Natural killer cell (primary cell): Measurements from ENCODE around the gene MTR. TPM values are rescaled to one million over a fixed set of nuclear protein-coding genes. Genes with fewer than 3 reads are reported as not detected.
A peak's percentile ranks its signal among the peaks of the same experiment; 100 is the strongest.

Experiments
- ATAC-seq, 3 donors: fragments of 150-1000 bp in 2 of 3; fragments of 200-7000 bp in 1 of 3; cut with Tn5 transposase; 1 replicate in 1 of 3; 2 replicates in 2 of 3; pipeline ENCODE4 v1.10.0; 2021; ENCODE audit warnings: mild to moderate bottlenecking in 2 of 3, moderate library complexity in 2 of 3
- DNase-seq, 2 donors: peaks; one replicate each; pipeline versions ENCODE4 v3.0.0 to v3.0.0-alpha.2; 2013 to 2021; ENCODE audit warnings: mixed read lengths in 1 of 2
- H3K27ac ChIP-seq: one replicate; pipeline ENCODE4 v1.5.1; 2013; ENCODE audit warnings: mild to moderate bottlenecking, low read length
- H3K27me3 ChIP-seq: one replicate; pipeline ENCODE4 v1.6.1; 2013; ENCODE audit warnings: low read length; ENCODE audit not compliant: control insufficient read depth, insufficient read depth
- H3K36me3 ChIP-seq: one replicate; pipeline ENCODE4 v1.6.1; 2013; ENCODE audit warnings: low read length; ENCODE audit not compliant: control insufficient read depth, insufficient read depth
- H3K4me1 ChIP-seq: one replicate; pipeline ENCODE4 v1.6.1; 2013; ENCODE audit warnings: low read length; ENCODE audit not compliant: control insufficient read depth, insufficient read depth
- H3K4me3 ChIP-seq: one replicate; pipeline ENCODE4 v1.5.1; 2013; ENCODE audit warnings: low read length
- H3K9me3 ChIP-seq: one replicate; pipeline ENCODE4 v1.6.1; 2013; ENCODE audit warnings: low read length; ENCODE audit not compliant: control insufficient read depth, insufficient read depth
- H3K27ac Mint-ChIP-seq, 2 donors: one replicate each; pipeline ENCODE4 v1.8.0; 2022; ENCODE audit warnings: mild to moderate bottlenecking in 2 of 2, mixed read lengths in 2 of 2, moderate library complexity in 1 of 2
- H3K27me3 Mint-ChIP-seq, 2 donors: one replicate each; pipeline ENCODE4 v1.8.0; 2022; ENCODE audit warnings: low read depth in 2 of 2, mixed read lengths in 2 of 2
- H3K36me3 Mint-ChIP-seq: one replicate; pipeline ENCODE4 v1.8.0; 2022; ENCODE audit warnings: mixed read lengths
- H3K4me1 Mint-ChIP-seq, 2 donors: one replicate each; pipeline ENCODE4 v1.8.0; 2022; ENCODE audit warnings: mixed read lengths in 2 of 2
- H3K4me3 Mint-ChIP-seq: one replicate; pipeline ENCODE4 v1.8.0; 2022; ENCODE audit warnings: mild to moderate bottlenecking, moderate library complexity, mixed read lengths
- H3K9me3 Mint-ChIP-seq, 2 donors: one replicate each; pipeline ENCODE4 v1.8.0; 2022; ENCODE audit warnings: mixed read lengths in 2 of 2
- WGBS: methylation state at CpG from one replicate; pipeline ENCODE4 v1.1.7; 2013; ENCODE audit warnings: missing lambda C conversion rate; ENCODE audit not compliant: insufficient coverage; 5-methylcytosine and 5-hydroxymethylcytosine counted together
- intact Hi-C: fragments of 100-400 bp; cut with micrococcal nuclease; formaldehyde crosslinking; loops from one replicate; pipeline ENCODE4 v1.14.2; 2022
- total RNA-seq, 4 donors: library from RNA; stranded (reverse); fragments of 120-200 nt in 1 of 4; gene quantifications; one replicate each; pipeline versions ENCODE4 v1.2.3 to v1.2.4, GENCODE V29; 2013 to 2022
- TF ChIP-seq, protein P1 (sequence below): fragments of 200-600 bp; IDR thresholded peaks from one replicate; pipeline ENCODE4 v1.8.0; 2022; ENCODE audit warnings: antibody characterized with exemption

MTR gene
- total RNA-seq, 3 donors from 2014 or later (not counting 1 experiment from before 2014, with no cell fraction given), result 28.4 to 41.1 (median 38.4) TPM

DNA sequence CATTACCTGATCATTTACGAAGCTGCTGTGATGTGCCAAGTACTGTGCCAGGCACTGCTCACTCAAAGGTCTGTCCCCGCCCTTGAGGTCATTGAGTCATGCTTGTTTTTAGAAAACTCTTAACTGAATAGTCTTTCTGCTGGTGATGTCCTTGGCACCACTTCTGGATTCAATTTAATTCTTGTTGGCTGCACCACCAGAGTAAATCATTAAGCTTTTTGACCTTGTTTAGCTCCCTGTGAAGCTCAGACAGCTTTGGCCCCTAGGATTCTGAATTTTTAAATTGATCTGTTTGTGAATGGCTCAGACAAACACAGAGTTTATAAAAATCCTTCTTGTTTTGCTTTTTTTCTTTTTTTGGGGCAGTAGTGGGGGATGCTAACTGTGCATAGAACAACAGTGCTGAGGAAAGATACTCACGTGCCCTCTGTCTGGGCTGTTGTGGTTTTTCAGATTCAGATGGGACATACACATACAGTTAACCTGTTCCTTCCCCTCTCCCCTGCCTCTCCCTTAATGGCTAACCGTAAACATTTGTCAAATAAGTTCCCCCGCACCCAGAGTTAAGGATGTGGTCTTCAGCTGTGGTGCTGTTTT, 67.6 kb downstream of the MTR start:
- no peaks in the 10 kb centered on the region for H3K9me3 Mint-ChIP-seq
- DNase-seq (peak in 1 of 2 donors; percentile 10), ATAC-seq (no peak)
- Histone ChIP-seq H3K27ac (no peak overlapping the region), H3K36me3 (peaks cover 50% of the 10 kb centered on the region), H3K9me3 (no peaks in the 10 kb centered on the region), H3K4me3 (no peak overlapping the region), H3K4me1 (no peaks in the 10 kb centered on the region), H3K27me3 (no peaks in the 10 kb centered on the region)
- H3K4me3 Mint-ChIP-seq, result no peak overlapping the region
- H3K27me3 Mint-ChIP-seq, result no peaks in the 10 kb centered on the region
- peaks cover 8 to 12% of the 10 kb centered on the region in 2 donors for H3K4me1 Mint-ChIP-seq
- TF ChIP-seq, protein P1, sequence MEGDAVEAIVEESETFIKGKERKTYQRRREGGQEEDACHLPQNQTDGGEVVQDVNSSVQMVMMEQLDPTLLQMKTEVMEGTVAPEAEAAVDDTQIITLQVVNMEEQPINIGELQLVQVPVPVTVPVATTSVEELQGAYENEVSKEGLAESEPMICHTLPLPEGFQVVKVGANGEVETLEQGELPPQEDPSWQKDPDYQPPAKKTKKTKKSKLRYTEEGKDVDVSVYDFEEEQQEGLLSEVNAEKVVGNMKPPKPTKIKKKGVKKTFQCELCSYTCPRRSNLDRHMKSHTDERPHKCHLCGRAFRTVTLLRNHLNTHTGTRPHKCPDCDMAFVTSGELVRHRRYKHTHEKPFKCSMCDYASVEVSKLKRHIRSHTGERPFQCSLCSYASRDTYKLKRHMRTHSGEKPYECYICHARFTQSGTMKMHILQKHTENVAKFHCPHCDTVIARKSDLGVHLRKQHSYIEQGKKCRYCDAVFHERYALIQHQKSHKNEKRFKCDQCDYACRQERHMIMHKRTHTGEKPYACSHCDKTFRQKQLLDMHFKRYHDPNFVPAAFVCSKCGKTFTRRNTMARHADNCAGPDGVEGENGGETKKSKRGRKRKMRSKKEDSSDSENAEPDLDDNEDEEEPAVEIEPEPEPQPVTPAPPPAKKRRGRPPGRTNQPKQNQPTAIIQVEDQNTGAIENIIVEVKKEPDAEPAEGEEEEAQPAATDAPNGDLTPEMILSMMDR, result no peak
- WGBS, result 93% methylated on average over 4 of the region's 5 CpGs
- peaks cover 13% of the 10 kb centered on the region for H3K36me3 Mint-ChIP-seq
- intact Hi-C loops, result no loop called here
- no peak overlapping the region for H3K27ac Mint-ChIP-seq

DNA sequence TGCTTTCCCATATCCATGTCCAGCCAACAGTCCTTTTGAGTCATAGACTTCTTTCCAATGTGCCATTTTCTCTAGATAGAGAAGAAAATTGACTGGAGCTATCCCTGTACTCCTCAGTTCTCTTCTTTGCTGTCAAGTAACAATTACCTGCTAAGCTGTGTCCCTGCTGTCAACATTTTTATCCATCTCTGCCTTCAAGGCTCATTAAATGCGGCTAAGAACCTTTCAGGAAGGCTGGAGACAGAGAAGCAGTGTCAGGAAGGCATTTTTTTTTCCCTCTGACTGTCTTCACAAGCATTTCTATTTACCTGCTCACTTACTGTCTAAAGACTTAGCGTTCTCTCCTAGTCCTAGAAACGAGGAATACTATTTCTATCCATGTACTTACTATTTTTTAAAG, 69.1 kb downstream of the MTR start:
- 100% methylated on average over 1 of the region's 3 CpGs for WGBS
- peaks cover 16% of the 10 kb centered on the region for H3K36me3 Mint-ChIP-seq
- no peak for ATAC-seq

DNA sequence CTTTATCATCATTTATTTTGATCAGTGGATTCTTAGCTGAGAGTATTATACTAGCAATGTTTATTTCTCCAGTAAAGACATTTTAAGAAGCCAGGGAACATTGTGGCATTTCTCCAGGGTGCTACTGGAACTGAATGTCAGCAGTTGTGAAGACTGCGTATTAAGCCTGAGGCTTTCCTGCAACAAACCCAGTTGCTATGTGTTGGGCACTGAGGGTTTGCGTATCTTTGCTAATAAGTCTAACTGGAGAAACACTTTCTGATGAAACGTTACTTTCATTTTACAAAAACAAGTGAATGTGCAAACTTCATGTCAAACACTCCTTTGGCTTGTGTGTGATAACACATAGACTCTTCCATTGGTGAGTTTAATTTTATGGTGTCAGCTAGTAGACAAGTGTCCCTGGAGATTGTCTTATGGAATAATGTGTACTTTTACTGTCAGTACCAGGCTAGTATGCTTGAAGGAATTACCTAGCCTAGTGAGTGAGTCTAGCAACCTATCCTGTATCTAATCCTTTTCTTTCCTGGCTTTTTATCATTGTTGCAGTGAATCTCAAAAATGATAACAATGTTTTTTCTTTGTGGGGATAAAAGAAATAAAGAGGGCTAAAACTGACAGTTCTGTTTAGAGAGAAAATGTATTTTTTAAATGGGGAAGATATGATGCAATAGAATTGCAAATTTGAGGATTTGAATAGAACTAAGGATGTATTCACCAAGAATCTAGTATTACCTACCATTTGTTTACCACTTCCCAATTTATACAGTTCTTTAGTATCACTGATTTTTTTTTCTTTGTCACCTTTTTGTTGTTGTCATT, 70.1 kb downstream of the MTR start:
- no peaks in the 10 kb centered on the region for H3K9me3 Mint-ChIP-seq
- H3K27ac ChIP-seq, result no peak overlapping the region
- no peaks in the 10 kb centered on the region for H3K27me3 Mint-ChIP-seq
- H3K9me3 ChIP-seq, result no peaks in the 10 kb centered on the region
- no peak for ATAC-seq
- no peaks in the 10 kb centered on the region for H3K27me3 ChIP-seq
- H3K36me3 Mint-ChIP-seq, result peaks cover 16% of the 10 kb centered on the region
- H3K4me1 ChIP-seq, result no peaks in the 10 kb centered on the region
- H3K27ac Mint-ChIP-seq, result no peak overlapping the region
- no peak for DNase-seq
- no peak overlapping the region for H3K4me3 ChIP-seq
- TF ChIP-seq, protein P1, result no peak
- H3K4me1 Mint-ChIP-seq, result peaks cover 8 to 11% of the 10 kb centered on the region in 2 donors
- peaks cover 38% of the 10 kb centered on the region for H3K36me3 ChIP-seq
- no peak overlapping the region for H3K4me3 Mint-ChIP-seq
- 93% methylated on average over 2 of the region's 3 CpGs for WGBS
- intact Hi-C loops, result no loop called here

More for the DNA sequence above, 69.1 kb downstream of the MTR start:
- Mint-ChIP-seq H3K27me3 (no peaks in the 10 kb centered on the region), H3K4me3 (no peak overlapping the region), H3K27ac (no peak overlapping the region), H3K4me1 (peaks cover 8 to 11% of the 10 kb centered on the region in 2 donors), H3K9me3 (no peaks in the 10 kb centered on the region)
- Histone ChIP-seq H3K4me3 (no peak overlapping the region), H3K36me3 (peaks cover 41% of the 10 kb centered on the region), H3K27me3 (no peaks in the 10 kb centered on the region), H3K9me3 (no peaks in the 10 kb centered on the region), H3K4me1 (no peaks in the 10 kb centered on the region), H3K27ac (no peak overlapping the region)
- no peak for DNase-seq
- intact Hi-C loops, result no loop called here
- TF ChIP-seq, protein P1, result no peak
